Natural killer cell (primary cell): ENCODE measurements around the gene SND1. TPM values are rescaled to one million over a fixed set of nuclear protein-coding genes. Genes with fewer than 3 reads are reported as not detected.

Experiments used
- ATAC-seq, 3 donors: fragments of 150-1000 bp in 2 of 3; fragments of 200-7000 bp in 1 of 3; cut with Tn5 transposase; 1 replicate in 1 of 3; 2 replicates in 2 of 3; pipeline ENCODE4 v1.10.0; 2021; ENCODE audit warnings: mild to moderate bottlenecking in 2 of 3, moderate library complexity in 2 of 3
- DNase-seq, 2 donors: peaks; one replicate each; pipeline versions ENCODE4 v3.0.0 to v3.0.0-alpha.2; 2013 to 2021; ENCODE audit warnings: mixed read lengths in 1 of 2
- H3K27ac ChIP-seq: one replicate; pipeline ENCODE4 v1.5.1; 2013; ENCODE audit warnings: mild to moderate bottlenecking, low read length
- H3K27me3 ChIP-seq: one replicate; pipeline ENCODE4 v1.6.1; 2013; ENCODE audit warnings: low read length; ENCODE audit not compliant: control insufficient read depth, insufficient read depth
- H3K36me3 ChIP-seq: one replicate; pipeline ENCODE4 v1.6.1; 2013; ENCODE audit warnings: low read length; ENCODE audit not compliant: control insufficient read depth, insufficient read depth
- H3K4me1 ChIP-seq: one replicate; pipeline ENCODE4 v1.6.1; 2013; ENCODE audit warnings: low read length; ENCODE audit not compliant: control insufficient read depth, insufficient read depth
- H3K4me3 ChIP-seq: one replicate; pipeline ENCODE4 v1.5.1; 2013; ENCODE audit warnings: low read length
- H3K9me3 ChIP-seq: one replicate; pipeline ENCODE4 v1.6.1; 2013; ENCODE audit warnings: low read length; ENCODE audit not compliant: control insufficient read depth, insufficient read depth
- H3K27ac Mint-ChIP-seq, 2 donors: one replicate each; pipeline ENCODE4 v1.8.0; 2022; ENCODE audit warnings: mild to moderate bottlenecking in 2 of 2, mixed read lengths in 2 of 2, moderate library complexity in 1 of 2
- H3K27me3 Mint-ChIP-seq, 2 donors: one replicate each; pipeline ENCODE4 v1.8.0; 2022; ENCODE audit warnings: low read depth in 2 of 2, mixed read lengths in 2 of 2
- H3K36me3 Mint-ChIP-seq: one replicate; pipeline ENCODE4 v1.8.0; 2022; ENCODE audit warnings: mixed read lengths
- H3K4me1 Mint-ChIP-seq, 2 donors: one replicate each; pipeline ENCODE4 v1.8.0; 2022; ENCODE audit warnings: mixed read lengths in 2 of 2
- H3K4me3 Mint-ChIP-seq: one replicate; pipeline ENCODE4 v1.8.0; 2022; ENCODE audit warnings: mild to moderate bottlenecking, moderate library complexity, mixed read lengths
- H3K9me3 Mint-ChIP-seq, 2 donors: one replicate each; pipeline ENCODE4 v1.8.0; 2022; ENCODE audit warnings: mixed read lengths in 2 of 2
- WGBS: methylation state at CpG from one replicate; pipeline ENCODE4 v1.1.7; 2013; ENCODE audit warnings: missing lambda C conversion rate; ENCODE audit not compliant: insufficient coverage; 5-methylcytosine and 5-hydroxymethylcytosine counted together
- intact Hi-C: fragments of 100-400 bp; cut with micrococcal nuclease; formaldehyde crosslinking; loops from one replicate; pipeline ENCODE4 v1.14.2; 2022
- total RNA-seq, 4 donors: library from RNA; stranded (reverse); fragments of 120-200 nt in 1 of 4; gene quantifications; one replicate each; pipeline versions ENCODE4 v1.2.3 to v1.2.4, GENCODE V29; 2013 to 2022
- TF ChIP-seq, protein P1 (sequence below): fragments of 200-600 bp; IDR thresholded peaks from one replicate; pipeline ENCODE4 v1.8.0; 2022; ENCODE audit warnings: antibody characterized with exemption

The SND1 gene
- total RNA-seq, 3 donors from 2014 or later (not counting 1 experiment from before 2014, with no cell fraction given): 149 to 188 (median 149) TPM

DNA sequence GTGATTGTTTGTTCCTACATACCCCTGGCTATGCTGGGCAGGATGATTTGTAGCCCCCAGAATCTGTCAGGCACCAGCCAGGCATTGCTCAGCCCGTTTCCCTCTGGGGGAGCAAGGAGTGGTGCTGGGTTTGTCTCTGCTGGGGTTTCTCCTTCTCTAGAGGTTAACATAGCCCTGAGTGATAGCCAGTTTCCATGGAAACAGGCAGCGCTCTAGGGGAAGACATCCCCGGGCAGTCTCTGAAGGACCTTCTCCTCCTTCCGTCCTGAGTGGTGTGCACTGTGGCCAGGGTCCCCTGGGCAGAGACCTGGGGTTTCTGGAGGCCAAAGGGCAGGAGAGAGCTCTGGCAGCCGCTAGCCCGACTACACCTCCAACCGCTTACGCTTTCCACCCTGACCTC, 429.8 kb downstream of the SND1 start:
- Histone ChIP-seq H3K36me3 (peaks cover 70% of the 10 kb centered on the region), H3K4me3 (no peak overlapping the region), H3K27me3 (no peaks in the 10 kb centered on the region), H3K9me3 (no peaks in the 10 kb centered on the region), H3K4me1 (no peaks in the 10 kb centered on the region), H3K27ac (no peak overlapping the region)
- no peaks in the 10 kb centered on the region for H3K4me1 Mint-ChIP-seq
- H3K27me3 Mint-ChIP-seq: no peaks in the 10 kb centered on the region
- no peaks in the 10 kb centered on the region for H3K36me3 Mint-ChIP-seq
- H3K9me3 Mint-ChIP-seq: no peaks in the 10 kb centered on the region
- no peak overlapping the region for H3K27ac Mint-ChIP-seq
- ATAC-seq: no peak
- no peak for DNase-seq
- intact Hi-C loops: no loop called here
- TF ChIP-seq, protein P1, sequence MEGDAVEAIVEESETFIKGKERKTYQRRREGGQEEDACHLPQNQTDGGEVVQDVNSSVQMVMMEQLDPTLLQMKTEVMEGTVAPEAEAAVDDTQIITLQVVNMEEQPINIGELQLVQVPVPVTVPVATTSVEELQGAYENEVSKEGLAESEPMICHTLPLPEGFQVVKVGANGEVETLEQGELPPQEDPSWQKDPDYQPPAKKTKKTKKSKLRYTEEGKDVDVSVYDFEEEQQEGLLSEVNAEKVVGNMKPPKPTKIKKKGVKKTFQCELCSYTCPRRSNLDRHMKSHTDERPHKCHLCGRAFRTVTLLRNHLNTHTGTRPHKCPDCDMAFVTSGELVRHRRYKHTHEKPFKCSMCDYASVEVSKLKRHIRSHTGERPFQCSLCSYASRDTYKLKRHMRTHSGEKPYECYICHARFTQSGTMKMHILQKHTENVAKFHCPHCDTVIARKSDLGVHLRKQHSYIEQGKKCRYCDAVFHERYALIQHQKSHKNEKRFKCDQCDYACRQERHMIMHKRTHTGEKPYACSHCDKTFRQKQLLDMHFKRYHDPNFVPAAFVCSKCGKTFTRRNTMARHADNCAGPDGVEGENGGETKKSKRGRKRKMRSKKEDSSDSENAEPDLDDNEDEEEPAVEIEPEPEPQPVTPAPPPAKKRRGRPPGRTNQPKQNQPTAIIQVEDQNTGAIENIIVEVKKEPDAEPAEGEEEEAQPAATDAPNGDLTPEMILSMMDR: no peak
- WGBS: 97% methylated on average over 8 of the region's 8 CpGs
- no peak overlapping the region for H3K4me3 Mint-ChIP-seq

DNA sequence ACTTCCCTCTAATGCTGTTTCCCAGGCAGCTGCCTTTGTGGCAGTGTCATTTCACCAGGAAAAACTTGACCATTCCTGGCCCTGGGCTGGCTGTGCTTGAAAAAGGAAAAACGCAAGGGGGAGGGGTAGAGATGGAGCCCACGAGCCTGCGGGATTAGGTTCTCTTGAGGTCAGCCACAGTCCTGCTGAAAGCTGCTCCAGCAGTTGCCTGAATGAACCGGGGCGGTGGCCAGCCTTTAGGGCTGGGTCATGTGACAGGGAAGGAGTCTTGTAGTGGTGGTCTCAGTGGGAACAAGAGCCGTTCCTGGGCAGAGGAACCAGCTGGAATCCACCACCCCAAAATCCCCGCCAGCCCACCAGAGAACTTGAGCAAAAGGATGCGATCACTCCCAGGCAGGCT, 430.4 kb downstream of the SND1 start:
- no peaks in the 10 kb centered on the region for H3K27me3 ChIP-seq
- no peaks in the 10 kb centered on the region for H3K36me3 Mint-ChIP-seq
- peaks cover 69% of the 10 kb centered on the region for H3K36me3 ChIP-seq
- no peak overlapping the region for H3K4me3 ChIP-seq
- H3K4me1 Mint-ChIP-seq: no peaks in the 10 kb centered on the region
- WGBS: 98% methylated on average over 8 of the region's 8 CpGs
- intact Hi-C loops: no loop called here
- no peaks in the 10 kb centered on the region for H3K9me3 Mint-ChIP-seq
- no peak overlapping the region for H3K27ac ChIP-seq
- peak overlapping the region in 1 of 2 donors; percentile 6 for H3K27ac Mint-ChIP-seq
- ATAC-seq: no peak
- no peaks in the 10 kb centered on the region for H3K9me3 ChIP-seq
- no peak overlapping the region for H3K4me3 Mint-ChIP-seq
- no peaks in the 10 kb centered on the region for H3K4me1 ChIP-seq
- TF ChIP-seq, protein P1: no peak
- H3K27me3 Mint-ChIP-seq: no peaks in the 10 kb centered on the region
- no peak for DNase-seq

DNA sequence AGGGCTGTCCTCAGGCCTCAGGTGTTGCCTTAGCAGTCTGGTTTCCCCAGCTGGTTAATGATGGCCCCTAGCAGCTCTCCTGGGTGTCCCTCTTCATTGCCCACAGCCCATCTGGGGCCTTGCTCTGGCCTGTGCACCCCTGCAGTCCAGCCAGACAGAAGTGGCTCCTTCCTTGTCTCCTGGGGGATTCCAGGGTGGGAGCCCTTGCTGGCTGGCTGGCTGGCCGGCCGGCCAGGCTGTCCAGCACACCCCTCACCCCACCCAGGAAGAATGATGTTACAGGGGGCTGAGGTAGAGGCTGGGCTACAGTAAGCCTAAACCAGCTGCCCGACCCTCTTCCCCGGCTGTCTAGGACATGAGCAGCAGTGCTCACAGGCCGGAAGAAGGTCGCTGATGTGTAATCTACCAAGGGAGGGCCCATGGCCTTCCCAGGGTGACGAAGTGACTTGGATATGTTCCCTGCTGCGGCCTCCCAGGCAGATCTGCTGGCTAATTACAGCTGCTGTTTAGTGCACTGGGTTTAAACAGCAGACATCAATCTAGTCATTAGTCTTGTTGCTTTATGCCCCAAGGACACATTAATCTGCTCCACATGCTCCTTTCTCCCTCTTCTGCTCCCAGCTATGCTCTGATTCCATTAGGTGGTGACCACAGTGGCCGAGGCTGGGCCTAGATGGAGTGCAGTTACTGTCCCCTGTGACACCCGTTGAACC, 433.1 kb downstream of the SND1 start:
- ATAC-seq (no peak), DNase-seq (no peak)
- Mint-ChIP-seq H3K4me1 (no peaks in the 10 kb centered on the region), H3K27me3 (no peaks in the 10 kb centered on the region), H3K9me3 (no peaks in the 10 kb centered on the region), H3K36me3 (no peaks in the 10 kb centered on the region), H3K27ac (no peak overlapping the region), H3K4me3 (no peak overlapping the region)
- 97% methylated on average over 8 of the region's 10 CpGs for WGBS
- intact Hi-C loops: no loop called here
- no peak overlapping the region for H3K4me3 ChIP-seq
- H3K9me3 ChIP-seq: no peaks in the 10 kb centered on the region
- no peaks in the 10 kb centered on the region for H3K4me1 ChIP-seq
- H3K27ac ChIP-seq: no peak overlapping the region
- H3K36me3 ChIP-seq: peaks cover 58% of the 10 kb centered on the region
- H3K27me3 ChIP-seq: no peaks in the 10 kb centered on the region
- TF ChIP-seq, protein P1: no peak

DNA sequence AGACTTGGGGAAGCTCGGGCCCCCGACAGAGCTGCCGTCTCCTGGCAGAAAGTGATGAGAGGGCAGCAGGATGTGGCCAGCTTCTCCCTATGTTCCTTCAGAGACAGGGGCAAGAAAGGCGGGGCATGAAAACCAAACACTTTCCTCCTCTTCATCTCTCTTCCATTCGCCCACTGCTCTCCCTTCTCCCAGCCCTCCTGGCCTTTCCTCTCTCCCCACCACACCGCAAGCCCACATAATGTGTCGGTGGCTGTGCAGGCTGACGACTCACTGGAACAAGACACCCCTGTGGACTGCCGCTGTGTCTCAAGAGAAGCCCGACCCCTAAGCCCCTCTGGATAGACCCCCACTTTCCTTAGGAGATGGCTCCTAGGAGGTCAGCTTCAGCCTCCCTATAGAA, 438.5 kb downstream of the SND1 start:
- no peaks in the 10 kb centered on the region for H3K27me3 ChIP-seq
- Mint-ChIP-seq H3K4me1 (no peaks in the 10 kb centered on the region), H3K27me3 (no peaks in the 10 kb centered on the region), H3K9me3 (no peaks in the 10 kb centered on the region), H3K36me3 (no peaks in the 10 kb centered on the region), H3K27ac (peak overlapping the region in 1 of 2 donors; percentile 25), H3K4me3 (no peak overlapping the region)
- DNase-seq (no peak), ATAC-seq (no peak)
- no peaks in the 10 kb centered on the region for H3K4me1 ChIP-seq
- no peak overlapping the region for H3K27ac ChIP-seq
- no peak overlapping the region for H3K4me3 ChIP-seq
- intact Hi-C loops: no loop called here
- H3K36me3 ChIP-seq: peaks cover 52% of the 10 kb centered on the region
- TF ChIP-seq, protein P1: no peak
- 95% methylated on average over 10 of the region's 10 CpGs for WGBS
- H3K9me3 ChIP-seq: no peaks in the 10 kb centered on the region
